KBM-7 (cell line): ENCODE measurements around the gene PPP1R12B.
"Not testable (repeated sequence)": the region's sequence is repeated elsewhere in the genome, so short reads cannot be mapped to it uniquely, and the experiment has no call there.

Source experiments
- DNase-seq: peaks from one replicate; pipeline ENCODE4 v3.0.0-alpha.2; 2015
- in situ Hi-C: fragments of 300-500 bp; cut with MboI; formaldehyde crosslinking; loops from 2 replicates; pipeline ENCODE4 v1.14.3; 2020; ENCODE audit warnings: low sequenced_read_pairs, low pct_unique_long_range_greater_than_20kb, mixed read lengths

PPP1R12B gene

GRCh38 chr1:202629257-202629811 lies 280.8 kb downstream of the PPP1R12B start:
- in situ Hi-C loops: not testable (repeated sequence)
- DNase-seq: peak; percentile 58

- in situ Hi-C loops, DNase-seq: not testable (repeated sequence)
Observed at GRCh38 chr1:202630096-202630495, 281.6 kb downstream of the PPP1R12B start.

GRCh38 chr1:202630541-202630940 lies 282.0 kb downstream of the PPP1R12B start:
- no peak for DNase-seq
- in situ Hi-C loops: no loop called here

GRCh38 chr1:202631076-202631923 lies 282.8 kb downstream of the PPP1R12B start:
- DNase-seq: no peak
- in situ Hi-C loops: no loop called here

- in situ Hi-C loops: no loop called here
- no peak for DNase-seq
Observed at GRCh38 chr1:202632241-202632640, 283.7 kb downstream of the PPP1R12B start.

GRCh38 chr1:202636171-202636570 lies 287.7 kb downstream of the PPP1R12B start:
- in situ Hi-C loops, DNase-seq: not testable (repeated sequence)

GRCh38 chr1:202637321-202638018 lies 289.0 kb downstream of the PPP1R12B start:
- DNase-seq, in situ Hi-C loops: not testable (repeated sequence)

- in situ Hi-C loops: no loop called here
- DNase-seq: no peak
Observed at GRCh38 chr1:202638019-202638700, 289.7 kb downstream of the PPP1R12B start.

GRCh38 chr1:202638701-202639305 lies 290.3 kb downstream of the PPP1R12B start:
- in situ Hi-C loops: not testable (repeated sequence)

GRCh38 chr1:202639500-202639899 lies 291.0 kb downstream of the PPP1R12B start:
- no peak for DNase-seq

More at GRCh38 chr1:202638701-202639305, 290.3 kb downstream of the PPP1R12B start:
- DNase-seq: not testable (repeated sequence)

GRCh38 chr1:202642212-202642611 lies 293.7 kb downstream of the PPP1R12B start:
- in situ Hi-C loops: no loop called here
- no peak for DNase-seq

More at GRCh38 chr1:202639500-202639899, 291.0 kb downstream of the PPP1R12B start:
- in situ Hi-C loops: no loop called here
